OCI-LY3 (cell line): ENCODE measurements around the gene LAMA1.

Source experiments
- H2AFZ ChIP-seq: fragments of 200-600, 300-600 bp; shearing (Covaris generic); 2 replicates; pipeline ENCODE4 v1.6.0; 2014; ENCODE audit warnings: antibody characterized with exemption, low read depth, low read length
- H3K27ac ChIP-seq: fragments of 200-600, 300-600 bp; sonication (generic); 2 replicates; pipeline ENCODE4 v1.5.1; 2014; ENCODE audit warnings: mild to moderate bottlenecking, low read length, moderate library complexity, mixed read lengths
- H3K27me3 ChIP-seq: fragments of 200-600, 300-600 bp; sonication (generic); 2 replicates; pipeline ENCODE4 v1.6.1; 2014; ENCODE audit warnings: low read depth, low read length, mixed read lengths
- H3K36me3 ChIP-seq: fragments of 200-600, 300-600 bp; sonication (generic); replicated peaks from 2 replicates; pipeline ENCODE3; 2014; ENCODE audit warnings: low read depth, low read length, mixed read lengths
- H3K4me1 ChIP-seq: fragments of 300-600, 200-600 bp; sonication (generic); 2 replicates; pipeline ENCODE4 v1.6.1; 2014; ENCODE audit warnings: low read length, mixed read lengths
- H3K4me2 ChIP-seq: fragments of 200-600, 300-600 bp; sonication (generic); 2 replicates; pipeline ENCODE4 v1.6.1; 2014; ENCODE audit warnings: low read length, mixed read lengths
- H3K4me3 ChIP-seq: fragments of 300-600, 200-600 bp; sonication (generic); 2 replicates; pipeline ENCODE4 v1.5.1; 2014; ENCODE audit warnings: antibody characterized with exemption, mild to moderate bottlenecking, low read length, moderate library complexity
- H3K79me2 ChIP-seq: fragments of 300-600, 200-600 bp; shearing (Covaris generic); 2 replicates; pipeline ENCODE4 v1.6.1; 2014; ENCODE audit warnings: mild to moderate bottlenecking, low read length, mixed read lengths
- H3K9ac ChIP-seq: fragments of 300-600, 200-600 bp; shearing (Covaris generic); 2 replicates; pipeline ENCODE4 v1.6.0; 2014; ENCODE audit warnings: mild to moderate bottlenecking, low read length, moderate library complexity
- H3K9me3 ChIP-seq: fragments of 200-600, 300-600 bp; shearing (Covaris generic); 2 replicates; pipeline ENCODE4 v1.6.1; 2014; ENCODE audit warnings: low read length, mixed read lengths; ENCODE audit not compliant: insufficient read depth
- H4K20me1 ChIP-seq: fragments of 200-600, 300-600 bp; sonication (generic); 2 replicates; pipeline ENCODE4 v1.6.1; 2016; ENCODE audit warnings: low read length, mixed read lengths; ENCODE audit not compliant: insufficient read depth
- CTCF ChIP-seq: fragments of 200-600, 300-600 bp; sonication (generic); IDR thresholded peaks from 2 replicates; pipeline ENCODE4 v1.5.1; 2014; ENCODE audit warnings: antibody characterized with exemption, low read length, low read depth
- EZH2phosphoT487 ChIP-seq: fragments of 200-600 bp; shearing (Covaris generic); IDR thresholded peaks from 2 replicates; pipeline ENCODE4 v1.6.1; 2018; ENCODE audit warnings: antibody characterized with exemption, mixed run types, low read depth

The LAMA1 gene

GRCh38 chr18:6959110-6959509, 158.5 kb downstream of the LAMA1 start:
- TF ChIP-seq CTCF, result no peak
- no peak for TF ChIP-seq EZH2phosphoT487
- H3K4me1 ChIP-seq, result no peaks in the 10 kb centered on the region
- H2AFZ ChIP-seq, result no peak overlapping the region
- peaks cover 4% of the 10 kb centered on the region; the same call in 1 of the 2 replicates for H3K9me3 ChIP-seq
- no peak overlapping the region for H3K9ac ChIP-seq
- no peaks in the 10 kb centered on the region for H4K20me1 ChIP-seq
- H3K36me3 ChIP-seq, result no peaks in the 10 kb centered on the region
- no peaks in the 10 kb centered on the region for H3K27me3 ChIP-seq
- no peaks in the 10 kb centered on the region for H3K79me2 ChIP-seq
- no peak overlapping the region for H3K27ac ChIP-seq
- H3K4me3 ChIP-seq, result no peak overlapping the region
- H3K4me2 ChIP-seq, result no peak overlapping the region

GRCh38 chr18:6956999-6957398, 160.6 kb downstream of the LAMA1 start:
- Histone ChIP-seq H4K20me1 (no peaks in the 10 kb centered on the region), H3K27me3 (no peaks in the 10 kb centered on the region), H3K27ac (no peak overlapping the region), H3K4me2 (no peak overlapping the region), H3K4me1 (no peaks in the 10 kb centered on the region), H3K36me3 (no peaks in the 10 kb centered on the region), H3K9me3 (peaks cover 4% of the 10 kb centered on the region; the same call in 1 of the 2 replicates), H3K79me2 (no peaks in the 10 kb centered on the region), H3K9ac (no peak overlapping the region), H3K4me3 (no peak overlapping the region), H2AFZ (no peak overlapping the region)
- TF ChIP-seq EZH2phosphoT487, result no peak
- no peak for TF ChIP-seq CTCF

GRCh38 chr18:6956495-6956894, 161.1 kb downstream of the LAMA1 start:
- H2AFZ ChIP-seq, result no peak overlapping the region
- H3K27ac ChIP-seq, result no peak overlapping the region
- H3K9me3 ChIP-seq, result peaks cover 4% of the 10 kb centered on the region; the same call in 1 of the 2 replicates
- TF ChIP-seq EZH2phosphoT487 (no peak), CTCF (no peak)
- no peaks in the 10 kb centered on the region for H3K27me3 ChIP-seq
- H4K20me1 ChIP-seq, result no peaks in the 10 kb centered on the region
- H3K9ac ChIP-seq, result no peak overlapping the region
- H3K79me2 ChIP-seq, result no peaks in the 10 kb centered on the region
- H3K4me3 ChIP-seq, result no peak overlapping the region
- H3K36me3 ChIP-seq, result no peaks in the 10 kb centered on the region
- H3K4me1 ChIP-seq, result no peaks in the 10 kb centered on the region
- no peak overlapping the region for H3K4me2 ChIP-seq

GRCh38 chr18:6955304-6955703, 162.3 kb downstream of the LAMA1 start:
- no peaks in the 10 kb centered on the region for H4K20me1 ChIP-seq
- H3K36me3 ChIP-seq, result no peaks in the 10 kb centered on the region
- no peak overlapping the region for H3K4me2 ChIP-seq
- H3K9ac ChIP-seq, result no peak overlapping the region
- TF ChIP-seq EZH2phosphoT487 (no peak), CTCF (no peak)
- no peak overlapping the region for H2AFZ ChIP-seq
- H3K4me1 ChIP-seq, result no peaks in the 10 kb centered on the region
- peaks cover 4% of the 10 kb centered on the region; the same call in 1 of the 2 replicates for H3K9me3 ChIP-seq
- no peak overlapping the region for H3K27ac ChIP-seq
- H3K79me2 ChIP-seq, result no peaks in the 10 kb centered on the region
- no peak overlapping the region for H3K4me3 ChIP-seq
- H3K27me3 ChIP-seq, result no peaks in the 10 kb centered on the region
